Keratinocyte (primary cell): ENCODE data around the gene NEBL.

Experiments used
- CTCF ChIP-seq, 3 experiments: IDR thresholded peaks in 1 of 3; conservative IDR thresholded peaks in 1 of 3; optimal IDR thresholded peaks in 1 of 3; 2 replicates in 2 of 3; 3 replicates in 1 of 3; pipeline versions ENCODE3 to v1.5.1; 2011; ENCODE audit warnings: low read length in 3 of 3, mild to moderate bottlenecking in 3 of 3, moderate library complexity in 2 of 3, control low read depth in 1 of 3, inconsistent platforms in 1 of 3; ENCODE audit not compliant: insufficient read depth in 2 of 3; ENCODE audit errors: extremely low read depth in 1 of 3
- EZH2 ChIP-seq: IDR thresholded peaks from one replicate; pipeline ENCODE4 v1.6.1; 2012; ENCODE audit warnings: inconsistent platforms, mild to moderate bottlenecking, low read length, moderate library complexity

GRCh38 chr10:20744821-20745220, 152.3 kb downstream of the NEBL start:
- no peak for TF ChIP-seq CTCF (optimal IDR thresholded peaks at IDR 0.05 in 1 of 3, IDR thresholded peaks at IDR 0.05 in 1 of 3, conservative IDR thresholded peaks at IDR 0.05 in 1 of 3; ENCODE audit: extremely low read depth in 1 of 3, insufficient read depth in 2 of 3, low read length in 3 of 3)
- TF ChIP-seq EZH2 = no peak
